Chondrocyte (in vitro differentiated cells): ENCODE measurements around the gene OR2V2. TPM values are rescaled to one million over a fixed set of nuclear protein-coding genes. Genes with fewer than 3 reads are reported as not detected.

Source experiments
- DNase-seq: peaks from one replicate; pipeline ENCODE4 v3.0.0; 2021; ENCODE audit warnings: mixed read lengths, low spot score
- H3K27ac Mint-ChIP-seq: one replicate; pipeline ENCODE4 v1.8.0; 2021; ENCODE audit warnings: mild to moderate bottlenecking, moderate library complexity, mixed read lengths; ENCODE audit not compliant: unreplicated experiment
- H3K27me3 Mint-ChIP-seq: 2 replicates; pipeline ENCODE4 v1.8.0; 2021; ENCODE audit warnings: low read depth, mixed read lengths
- H3K36me3 Mint-ChIP-seq: 2 replicates; pipeline ENCODE4 v1.8.0; 2021; ENCODE audit warnings: low read depth, mixed read lengths
- H3K4me1 Mint-ChIP-seq: 2 replicates; pipeline ENCODE4 v1.8.0; 2021; ENCODE audit warnings: low read depth, mild to moderate bottlenecking, mixed read lengths
- H3K4me3 Mint-ChIP-seq: one replicate; pipeline ENCODE4 v1.8.0; 2021; ENCODE audit warnings: mild to moderate bottlenecking, moderate library complexity, mixed read lengths; ENCODE audit not compliant: unreplicated experiment
- H3K9me3 Mint-ChIP-seq: 2 replicates; pipeline ENCODE4 v1.8.0; 2021; ENCODE audit warnings: low read depth, mixed read lengths
- total RNA-seq: library from RNA; stranded (reverse); gene quantifications from 3 replicates; pipeline ENCODE4 v1.2.1, GENCODE V29; 2021
- TF ChIP-seq, protein P1 (sequence below): fragments of 200-600 bp; sonication (generic); IDR thresholded peaks from 2 replicates; pipeline ENCODE4 v1.5.0; 2021; ENCODE audit warnings: antibody characterized with exemption, mild to moderate bottlenecking, moderate library complexity

The OR2V2 gene
- total RNA-seq, 1 donor from 2014 or later = not detected

- no peak overlapping the region for H3K27ac Mint-ChIP-seq
- peaks cover 35% of the 10 kb centered on the region for H3K27me3 Mint-ChIP-seq
- TF ChIP-seq, protein P1, sequence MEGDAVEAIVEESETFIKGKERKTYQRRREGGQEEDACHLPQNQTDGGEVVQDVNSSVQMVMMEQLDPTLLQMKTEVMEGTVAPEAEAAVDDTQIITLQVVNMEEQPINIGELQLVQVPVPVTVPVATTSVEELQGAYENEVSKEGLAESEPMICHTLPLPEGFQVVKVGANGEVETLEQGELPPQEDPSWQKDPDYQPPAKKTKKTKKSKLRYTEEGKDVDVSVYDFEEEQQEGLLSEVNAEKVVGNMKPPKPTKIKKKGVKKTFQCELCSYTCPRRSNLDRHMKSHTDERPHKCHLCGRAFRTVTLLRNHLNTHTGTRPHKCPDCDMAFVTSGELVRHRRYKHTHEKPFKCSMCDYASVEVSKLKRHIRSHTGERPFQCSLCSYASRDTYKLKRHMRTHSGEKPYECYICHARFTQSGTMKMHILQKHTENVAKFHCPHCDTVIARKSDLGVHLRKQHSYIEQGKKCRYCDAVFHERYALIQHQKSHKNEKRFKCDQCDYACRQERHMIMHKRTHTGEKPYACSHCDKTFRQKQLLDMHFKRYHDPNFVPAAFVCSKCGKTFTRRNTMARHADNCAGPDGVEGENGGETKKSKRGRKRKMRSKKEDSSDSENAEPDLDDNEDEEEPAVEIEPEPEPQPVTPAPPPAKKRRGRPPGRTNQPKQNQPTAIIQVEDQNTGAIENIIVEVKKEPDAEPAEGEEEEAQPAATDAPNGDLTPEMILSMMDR = no peak
- peaks cover 5% of the 10 kb centered on the region for H3K9me3 Mint-ChIP-seq
- H3K4me1 Mint-ChIP-seq = peaks cover 7% of the 10 kb centered on the region
- DNase-seq = no peak
- no peaks in the 10 kb centered on the region for H3K36me3 Mint-ChIP-seq
- no peak overlapping the region for H3K4me3 Mint-ChIP-seq
These were observed 2.0 kb downstream of the OR2V2 start for GRCh38 chr5:181149355-181149754.

DNA sequence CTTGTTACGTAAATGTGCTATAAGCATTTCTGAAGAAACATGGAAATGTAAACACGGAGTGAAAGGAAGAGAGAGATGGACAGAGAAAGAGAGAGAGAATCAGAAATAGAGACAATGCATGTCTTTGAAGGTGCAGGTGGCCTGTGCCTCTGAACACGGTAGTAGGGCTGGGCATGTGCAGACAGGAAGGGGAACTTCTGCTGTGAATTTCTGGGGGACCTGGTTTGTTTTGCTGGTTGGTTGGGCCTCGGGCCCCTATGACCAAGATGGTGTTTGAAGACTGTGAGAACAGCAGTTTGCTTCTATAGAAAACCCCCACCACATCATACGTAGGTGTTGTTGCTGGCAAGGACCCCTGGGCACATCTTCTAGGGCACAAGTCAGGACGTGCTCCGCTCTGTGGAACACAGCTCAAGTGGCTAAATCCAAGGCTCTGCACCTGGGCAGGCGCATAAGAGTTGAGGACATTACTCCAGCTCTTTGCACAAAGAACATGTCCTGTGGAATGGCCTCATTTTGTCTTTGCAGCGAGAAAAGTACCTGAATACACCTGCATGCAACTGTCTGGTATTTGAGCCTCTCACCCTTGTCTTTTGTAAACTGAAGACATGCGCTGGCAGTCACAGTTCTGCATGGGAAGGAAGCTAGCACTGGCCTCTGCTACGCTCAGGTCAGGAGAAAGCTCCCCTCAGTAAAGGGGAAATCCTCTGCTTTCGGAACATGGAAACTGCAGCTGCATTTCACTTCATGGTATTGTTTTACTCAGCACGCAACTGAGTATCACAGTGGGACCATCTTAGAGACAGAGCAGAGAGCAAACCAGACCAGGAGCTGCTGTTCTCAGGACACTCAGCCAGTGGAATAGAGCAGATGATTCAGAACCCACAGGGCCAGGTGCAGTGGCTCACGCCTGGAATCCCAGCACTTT, 2.7 kb downstream of the OR2V2 start:
- no peak overlapping the region for H3K27ac Mint-ChIP-seq
- no peaks in the 10 kb centered on the region for H3K36me3 Mint-ChIP-seq
- H3K27me3 Mint-ChIP-seq = peaks cover 34% of the 10 kb centered on the region
- H3K9me3 Mint-ChIP-seq = peaks cover 5% of the 10 kb centered on the region
- peaks cover 7% of the 10 kb centered on the region for H3K4me1 Mint-ChIP-seq
- no peak for DNase-seq
- no peak overlapping the region for H3K4me3 Mint-ChIP-seq
- TF ChIP-seq, protein P1 = no peak

- H3K27ac Mint-ChIP-seq = no peak overlapping the region
- no peaks in the 10 kb centered on the region for H3K36me3 Mint-ChIP-seq
- TF ChIP-seq, protein P1 = no peak
- H3K4me3 Mint-ChIP-seq = no peak overlapping the region
- H3K27me3 Mint-ChIP-seq = peaks cover 34% of the 10 kb centered on the region
- peaks cover 5% of the 10 kb centered on the region for H3K9me3 Mint-ChIP-seq
- peaks cover 7% of the 10 kb centered on the region for H3K4me1 Mint-ChIP-seq
- no peak for DNase-seq
These were observed 3.8 kb downstream of the OR2V2 start for GRCh38 chr5:181151146-181151545.

DNA sequence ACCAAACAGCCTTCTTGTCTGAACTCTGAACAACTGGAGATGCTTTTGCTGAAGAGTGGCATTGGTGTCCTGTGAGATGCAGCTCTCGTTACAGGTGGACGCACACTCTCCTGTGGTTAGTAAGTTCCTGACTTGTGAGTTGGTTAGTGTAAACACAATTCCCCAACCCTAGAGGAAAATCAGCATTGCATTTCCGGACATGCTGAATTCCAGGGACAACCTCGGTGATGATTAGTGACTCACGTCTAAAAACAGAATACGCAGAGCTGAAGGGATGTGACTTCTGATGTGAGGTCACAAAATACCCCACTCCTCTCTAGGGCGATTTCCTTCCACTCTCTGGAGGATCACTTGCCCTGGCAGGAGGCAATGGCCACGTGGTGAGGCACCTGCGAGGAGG, 5.0 kb downstream of the OR2V2 start:
- peaks cover 37% of the 10 kb centered on the region for H3K27me3 Mint-ChIP-seq
- DNase-seq = no peak
- H3K27ac Mint-ChIP-seq = no peak overlapping the region
- H3K9me3 Mint-ChIP-seq = peaks cover 5% of the 10 kb centered on the region
- H3K4me3 Mint-ChIP-seq = no peak overlapping the region
- no peaks in the 10 kb centered on the region for H3K36me3 Mint-ChIP-seq
- TF ChIP-seq, protein P1 = no peak
- H3K4me1 Mint-ChIP-seq = peaks cover 7% of the 10 kb centered on the region

DNA sequence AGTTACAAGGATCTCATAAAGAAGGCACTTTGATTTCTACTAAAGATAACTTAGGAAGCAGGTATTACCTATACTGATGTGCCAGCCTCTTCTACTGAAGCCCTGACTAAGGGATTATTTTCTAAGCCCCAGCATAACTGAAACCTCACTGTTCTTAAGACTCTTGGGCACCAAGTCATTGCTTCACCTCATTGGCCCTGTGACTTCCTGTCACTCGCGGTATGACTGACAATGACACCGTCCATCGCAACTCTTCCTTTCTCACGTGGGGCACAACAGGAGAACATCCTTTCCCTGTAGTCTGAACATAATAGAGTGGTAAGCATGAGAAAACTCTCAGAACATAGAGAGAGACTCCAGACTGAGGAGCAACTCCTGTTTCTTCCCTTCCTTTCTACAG, 6.4 kb downstream of the OR2V2 start:
- peaks cover 5% of the 10 kb centered on the region for H3K9me3 Mint-ChIP-seq
- no peak overlapping the region for H3K4me3 Mint-ChIP-seq
- H3K27ac Mint-ChIP-seq = no peak overlapping the region
- H3K4me1 Mint-ChIP-seq = peaks cover 7% of the 10 kb centered on the region
- no peaks in the 10 kb centered on the region for H3K36me3 Mint-ChIP-seq
- TF ChIP-seq, protein P1 = no peak
- no peak for DNase-seq
- H3K27me3 Mint-ChIP-seq = peaks cover 31% of the 10 kb centered on the region
